Activated CD4-positive, CD25-positive, alpha-beta regulatory T cell treated with anti-CD3 and anti-CD28 coated beads, Interleukin-2, amount 50 U/mL, for 72 hours (primary cell): ENCODE results near the gene MAGEA9B.
A peak's percentile ranks its signal among the peaks of the same experiment; 100 is the strongest.
"Not testable (repeated sequence)": the region's sequence is repeated elsewhere in the genome, so short reads cannot be mapped to it uniquely, and the experiment has no call there.

Source experiments
- DNase-seq: peaks from one replicate; pipeline ENCODE4 v3.0.0; 2021

Gene MAGEA9B

DNA sequence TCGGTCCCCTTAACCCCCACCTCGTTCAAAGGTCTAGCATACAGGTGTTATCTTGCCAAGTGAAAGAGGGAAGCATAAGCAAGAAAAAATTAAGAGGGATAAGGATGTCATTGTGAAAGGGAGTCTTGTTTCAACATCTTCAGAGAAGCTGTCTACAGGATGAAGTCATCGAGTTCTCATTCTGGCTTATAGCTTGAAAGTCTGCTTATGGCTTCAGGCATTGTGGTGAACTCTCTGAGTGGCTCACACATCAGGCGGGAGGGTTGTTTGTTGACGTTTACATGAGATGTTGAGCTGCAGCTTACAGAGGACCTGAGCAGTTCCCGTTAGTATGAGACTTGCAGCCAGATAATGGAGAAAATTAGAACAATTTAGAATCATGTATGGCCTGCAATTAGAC, 16.6 kb downstream of the MAGEA9B start:
- DNase-seq = no peak

DNA sequence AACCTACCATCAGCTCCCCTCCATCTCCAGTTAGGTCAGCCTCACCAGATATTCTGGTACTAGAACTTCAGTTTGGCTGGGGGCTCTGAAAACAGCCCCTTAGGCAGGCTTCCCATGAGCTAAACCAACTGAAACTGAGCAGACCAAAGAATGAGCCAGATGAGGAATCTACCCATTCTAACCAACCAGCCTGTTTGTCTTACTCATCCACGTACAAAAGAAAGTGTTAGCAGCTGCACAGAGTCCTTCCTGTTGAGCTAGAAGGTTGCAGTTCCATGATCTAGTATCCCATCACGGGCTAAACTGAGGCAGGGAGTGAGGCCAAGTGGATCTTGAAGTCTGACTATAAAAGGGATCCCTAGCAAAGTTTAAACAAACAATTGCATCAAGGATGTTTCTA, 17.5 kb downstream of the MAGEA9B start:
- DNase-seq = no peak

DNA sequence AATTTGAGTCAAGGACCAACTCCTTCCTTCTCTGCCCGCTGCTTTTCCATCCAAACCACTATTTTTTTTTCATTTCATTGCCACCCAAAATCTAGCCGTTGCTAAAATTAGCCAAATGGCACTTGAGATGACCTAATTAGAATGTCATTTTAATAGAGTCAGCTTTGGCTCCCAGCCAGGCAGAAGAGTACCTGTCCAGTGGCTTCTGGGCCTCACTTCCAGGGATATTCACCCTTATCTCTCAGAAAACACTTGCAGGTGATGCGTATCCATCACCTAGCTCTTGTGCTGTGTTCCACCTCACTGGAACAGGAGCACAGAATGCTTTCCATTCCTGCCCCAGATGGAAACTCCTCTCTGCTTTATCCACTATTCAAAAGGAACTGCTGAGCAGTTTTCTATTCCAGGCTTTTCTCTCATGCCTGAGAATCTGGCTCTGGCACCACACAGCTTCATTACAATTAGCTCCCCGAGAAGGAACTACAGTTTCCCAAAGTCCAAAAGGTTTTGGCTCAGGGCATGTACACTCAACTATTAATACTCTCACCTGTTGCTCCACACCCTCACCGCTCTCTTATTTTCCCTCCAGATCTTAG, 18.5 kb downstream of the MAGEA9B start:
- no peak for DNase-seq

DNA sequence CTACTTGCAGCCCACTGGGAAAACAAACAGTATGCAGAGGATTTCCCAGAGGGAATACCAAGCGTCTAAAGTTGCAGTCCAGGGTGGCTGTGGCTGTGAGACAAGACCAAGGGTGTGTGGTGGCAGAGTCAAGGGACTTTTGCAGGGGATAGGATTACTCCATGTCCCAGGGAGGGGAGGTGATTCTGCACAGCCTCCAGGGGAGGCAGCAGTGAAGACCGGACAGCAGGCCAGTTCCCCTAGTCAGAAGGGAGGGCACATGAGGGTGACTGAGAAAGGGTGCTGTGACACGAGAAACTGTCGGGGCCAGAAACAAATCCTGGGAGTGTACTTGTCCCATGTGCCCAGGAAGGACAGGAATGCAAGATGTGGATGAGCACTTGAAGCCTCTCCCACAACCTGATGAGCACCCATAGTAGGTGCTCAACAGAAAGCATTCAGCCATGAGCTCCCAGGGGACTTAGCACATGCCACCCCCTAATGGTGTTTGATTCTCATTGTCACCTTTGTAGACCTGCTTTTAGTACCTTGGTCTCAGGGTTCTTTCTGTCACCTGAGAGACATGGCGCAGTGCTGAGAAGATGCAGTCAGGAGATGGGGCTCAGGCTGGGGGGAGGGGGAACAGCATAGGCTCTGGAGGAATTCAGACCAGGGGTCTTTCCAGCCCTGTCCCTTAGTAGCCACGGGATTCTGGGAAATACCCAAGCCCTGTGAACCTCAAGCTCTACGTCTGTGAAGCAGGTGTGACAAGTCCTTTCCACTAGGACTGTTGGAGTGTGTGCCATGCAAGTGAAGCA, 19.4 kb downstream of the MAGEA9B start:
- no peak for DNase-seq

DNA sequence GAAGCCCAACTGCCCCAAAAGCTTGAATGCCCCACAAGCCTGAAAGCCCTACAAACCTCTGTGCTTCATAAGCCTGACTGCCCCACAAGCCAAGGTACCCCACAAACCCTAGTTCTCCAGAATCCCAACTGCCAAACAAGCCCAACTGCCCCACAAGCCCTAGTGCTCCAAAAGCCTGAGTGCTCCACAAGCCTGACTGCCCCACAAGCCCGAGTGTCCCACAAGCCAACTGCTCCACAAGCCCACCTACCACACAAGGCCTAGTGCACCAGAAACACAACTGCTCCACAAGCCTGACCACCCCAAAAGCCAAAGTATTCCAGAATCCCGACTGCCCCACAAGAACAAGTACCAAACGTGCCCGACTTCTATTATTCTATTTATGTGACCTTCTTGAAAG, 23.9 kb downstream of the MAGEA9B start:
- DNase-seq = no peak

DNA sequence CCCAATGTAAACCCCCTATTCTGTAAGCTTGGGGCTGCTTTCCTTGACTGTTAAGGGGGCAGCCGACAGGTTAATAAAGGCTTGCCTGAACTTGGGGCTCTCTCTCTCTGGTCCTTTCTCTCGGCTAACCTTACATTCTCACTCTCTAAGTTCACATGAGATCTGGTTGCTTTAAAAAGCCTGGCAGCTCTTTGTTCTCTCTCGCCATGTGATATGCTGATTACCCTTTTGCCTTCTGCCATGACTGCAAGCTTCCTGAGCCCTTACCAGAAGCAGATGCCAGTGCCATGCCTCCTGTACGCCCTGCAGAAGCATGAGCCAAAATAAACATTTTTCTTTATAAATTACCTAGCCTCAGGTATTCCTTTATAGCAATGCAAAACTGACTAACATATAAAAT, 32.0 kb downstream of the MAGEA9B start:
- DNase-seq = not testable (repeated sequence)

DNA sequence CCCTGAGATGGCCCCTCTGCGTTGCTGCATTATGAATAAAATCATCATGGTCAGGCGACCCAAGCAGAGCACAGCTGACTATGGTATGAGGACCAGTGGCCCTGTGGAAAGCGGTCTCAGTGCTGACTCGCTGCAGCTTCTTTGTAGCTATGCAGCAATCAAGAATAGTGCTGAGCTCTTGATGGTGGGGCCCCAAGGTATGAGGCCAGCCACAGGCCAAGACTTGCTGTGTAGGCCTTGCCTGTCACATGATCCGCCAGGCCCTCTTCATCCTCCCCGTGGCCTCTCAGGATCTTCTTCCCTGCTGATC, 35.4 kb downstream of the MAGEA9B start:
- not testable (repeated sequence) for DNase-seq

DNA sequence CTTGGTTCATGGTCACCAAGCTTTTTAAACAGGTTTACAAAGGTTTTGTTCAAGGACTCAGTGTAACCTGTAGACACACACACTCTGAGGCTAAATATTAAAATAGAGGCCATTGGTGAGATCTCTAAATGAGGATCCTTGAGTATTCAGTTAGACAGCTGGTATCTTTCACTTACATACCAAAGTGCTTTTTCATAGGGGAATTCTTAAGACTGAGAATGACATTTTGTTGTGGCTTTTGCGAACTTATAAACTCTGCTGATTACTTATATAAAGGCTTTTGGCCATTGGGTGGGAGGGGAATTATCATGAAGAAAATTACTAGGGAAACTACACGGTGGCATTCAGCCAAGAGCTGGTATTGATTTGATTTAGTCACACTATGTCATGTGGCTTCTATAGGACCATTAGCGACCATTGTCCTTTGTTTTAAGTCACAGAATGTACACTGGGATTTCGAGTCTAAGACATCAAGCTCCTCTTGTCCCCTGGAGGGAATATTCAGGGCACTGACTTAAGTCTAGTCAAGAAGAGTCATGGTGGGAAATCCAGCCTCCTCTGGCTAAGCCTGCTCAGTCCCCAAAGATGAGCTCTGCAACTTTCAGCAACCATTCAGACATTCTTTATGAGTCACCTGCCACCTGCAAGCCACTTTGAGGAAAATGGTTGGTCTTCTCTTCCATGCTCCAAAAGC, 35.9 kb downstream of the MAGEA9B start:
- not testable (repeated sequence) for DNase-seq

DNA sequence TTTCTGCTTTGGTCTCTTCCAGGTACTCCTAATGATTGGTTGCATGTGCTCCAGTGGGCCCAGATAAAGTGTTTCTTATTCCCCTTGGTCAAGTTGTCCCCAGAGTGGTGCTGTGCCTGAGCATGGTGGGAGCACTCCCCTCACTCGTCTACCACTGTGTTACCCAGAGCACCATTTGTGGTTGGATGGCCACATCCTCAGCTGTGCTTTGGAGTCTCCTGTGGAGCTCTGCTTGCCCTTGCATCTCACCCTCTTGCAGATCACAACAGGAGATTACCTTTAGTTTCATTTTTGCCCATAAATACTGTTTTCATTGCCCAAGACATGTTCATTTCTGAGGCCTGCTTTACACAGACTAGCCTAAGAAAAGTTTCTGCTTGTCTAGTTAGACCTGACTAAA, 36.8 kb downstream of the MAGEA9B start:
- DNase-seq = not testable (repeated sequence)

DNA sequence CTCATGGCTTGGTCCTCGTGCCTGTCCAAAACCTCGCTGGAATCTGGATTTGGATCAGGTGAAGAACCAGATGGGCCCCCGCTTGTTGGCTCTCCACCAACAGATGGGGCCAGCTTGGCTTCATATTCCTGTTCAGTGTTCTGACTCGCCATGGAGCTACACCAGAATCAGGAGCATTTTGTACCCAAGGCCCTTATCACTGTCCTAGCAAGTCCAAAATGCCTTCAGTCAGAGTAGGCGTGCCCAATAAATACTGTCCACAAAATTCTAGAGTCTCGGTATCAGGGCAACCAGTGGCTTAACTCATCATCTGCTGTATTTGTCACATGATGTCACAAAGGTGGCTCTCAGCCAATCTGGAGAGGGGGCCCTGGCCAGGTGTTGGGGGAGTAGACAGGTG, 37.6 kb downstream of the MAGEA9B start, which contains the start of gene HSFX3:
TSS of gene HSFX3 (minus strand) at position 224 of the 400 bp plus-strand sequence. CDS start at position 152, 72 bp downstream.
- DNase-seq = not testable (repeated sequence)

DNA sequence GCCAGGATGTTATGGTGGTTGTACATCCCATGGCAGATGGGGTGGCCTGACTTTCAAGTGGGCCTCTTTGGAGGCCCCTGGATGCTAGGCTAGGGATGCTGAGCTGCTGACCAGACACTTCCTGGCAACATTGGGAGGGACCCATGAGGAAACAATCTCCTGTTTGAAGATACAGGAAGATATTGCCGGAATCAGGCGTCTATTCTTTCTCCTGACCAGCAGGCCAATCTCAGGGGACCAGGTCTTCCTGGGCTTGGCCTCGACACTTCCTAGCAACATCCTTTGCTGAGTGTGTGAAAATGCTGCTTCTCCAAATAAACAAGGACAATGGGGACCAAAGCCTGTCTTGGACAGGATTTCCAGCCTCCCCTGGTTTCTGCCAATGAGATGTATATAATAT, 39.5 kb downstream of the MAGEA9B start:
- DNase-seq = not testable (repeated sequence)

DNA sequence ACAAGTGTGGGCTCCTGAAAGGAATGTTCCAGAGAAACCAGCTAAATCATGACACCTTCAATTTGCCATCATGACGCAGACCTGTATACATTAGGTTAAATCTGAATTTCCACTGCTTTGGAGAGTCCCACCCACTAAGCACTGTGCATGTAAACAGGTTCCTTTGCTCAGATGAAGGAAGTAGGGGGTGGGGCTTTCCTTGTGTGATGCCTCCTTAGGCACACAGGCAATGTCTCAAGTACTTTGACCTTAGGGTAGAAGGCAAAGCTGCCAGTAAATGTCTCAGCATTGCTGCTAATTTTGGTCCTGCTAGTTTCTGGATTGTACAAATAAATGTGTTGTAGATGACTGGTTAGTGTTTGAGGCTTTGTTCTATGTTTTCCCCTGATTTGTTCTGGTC, 40.3 kb downstream of the MAGEA9B start:
- DNase-seq = not testable (repeated sequence)

DNA sequence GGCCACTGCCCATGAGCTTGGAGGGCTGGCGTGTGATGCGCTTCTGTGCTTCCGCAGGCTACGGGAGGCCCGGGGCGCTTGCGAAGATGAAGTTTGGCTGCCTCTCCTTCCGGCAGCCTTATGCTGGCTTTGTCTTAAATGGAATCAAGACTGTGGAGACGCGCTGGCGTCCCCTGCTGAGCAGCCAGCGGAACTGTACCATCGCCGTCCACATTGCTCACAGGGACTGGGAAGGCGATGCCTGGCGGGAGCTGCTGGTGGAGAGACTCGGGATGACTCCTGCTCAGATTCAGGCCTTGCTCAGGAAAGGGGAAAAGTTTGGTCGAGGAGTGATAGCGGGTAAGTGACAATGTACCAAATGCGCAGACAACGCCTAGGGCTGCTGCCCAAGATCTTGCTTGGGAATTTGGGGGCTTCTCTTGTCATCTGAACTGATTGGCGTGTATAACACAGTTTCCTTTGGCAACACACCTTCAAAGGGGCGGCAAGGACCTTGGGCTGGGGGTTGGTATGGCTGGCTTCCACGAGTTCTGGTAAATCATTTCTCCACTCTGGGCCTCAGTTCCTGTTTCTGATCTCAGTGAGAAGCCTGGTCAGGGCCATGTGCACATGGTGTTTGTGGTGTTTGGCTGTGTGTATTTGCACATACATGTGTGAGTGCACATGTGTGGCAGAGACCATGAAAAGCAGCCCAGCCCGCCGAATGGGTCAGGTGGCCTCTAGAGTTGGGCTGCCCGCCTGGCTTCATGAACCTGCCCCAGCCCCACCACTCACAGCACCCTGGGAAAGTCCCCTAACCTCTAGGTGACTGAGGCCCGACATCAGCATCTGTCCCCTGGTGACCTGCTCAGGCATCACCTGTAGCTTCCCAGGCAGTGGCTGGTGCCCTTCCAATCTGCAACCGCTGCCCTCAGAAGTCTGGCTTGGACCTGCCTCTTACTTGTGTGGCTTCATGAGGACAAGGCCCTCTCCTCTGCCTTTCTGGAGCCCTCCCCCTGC, 41.4 kb downstream of the MAGEA9B start:
- not testable (repeated sequence) for DNase-seq

DNA sequence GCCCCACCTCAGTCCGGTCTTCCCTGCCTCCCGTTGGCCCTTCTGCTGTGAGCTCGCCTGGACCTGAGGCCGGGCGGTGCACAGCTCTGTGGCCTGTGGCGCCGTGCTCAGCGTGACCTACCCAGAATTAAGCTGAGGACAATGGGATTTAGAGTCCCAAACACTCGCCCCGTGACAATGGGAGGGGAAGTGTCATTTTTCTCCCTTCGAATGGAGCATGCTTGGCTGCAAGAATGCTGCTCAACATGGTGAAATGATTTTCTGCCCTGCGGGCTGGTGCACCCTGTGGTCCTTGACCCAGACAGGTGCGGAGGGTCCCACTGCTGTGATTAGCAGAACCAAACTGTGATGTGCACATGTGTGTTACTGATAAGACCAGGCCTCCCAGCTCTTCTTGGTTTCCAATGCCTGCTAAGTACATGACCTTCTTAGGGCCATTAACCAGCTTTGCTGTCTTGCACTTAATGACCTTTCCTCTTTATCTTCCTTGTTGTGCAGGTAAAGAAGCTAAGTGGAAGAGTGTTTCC, 45.7 kb downstream of the MAGEA9B start:
- no peak for DNase-seq

DNA sequence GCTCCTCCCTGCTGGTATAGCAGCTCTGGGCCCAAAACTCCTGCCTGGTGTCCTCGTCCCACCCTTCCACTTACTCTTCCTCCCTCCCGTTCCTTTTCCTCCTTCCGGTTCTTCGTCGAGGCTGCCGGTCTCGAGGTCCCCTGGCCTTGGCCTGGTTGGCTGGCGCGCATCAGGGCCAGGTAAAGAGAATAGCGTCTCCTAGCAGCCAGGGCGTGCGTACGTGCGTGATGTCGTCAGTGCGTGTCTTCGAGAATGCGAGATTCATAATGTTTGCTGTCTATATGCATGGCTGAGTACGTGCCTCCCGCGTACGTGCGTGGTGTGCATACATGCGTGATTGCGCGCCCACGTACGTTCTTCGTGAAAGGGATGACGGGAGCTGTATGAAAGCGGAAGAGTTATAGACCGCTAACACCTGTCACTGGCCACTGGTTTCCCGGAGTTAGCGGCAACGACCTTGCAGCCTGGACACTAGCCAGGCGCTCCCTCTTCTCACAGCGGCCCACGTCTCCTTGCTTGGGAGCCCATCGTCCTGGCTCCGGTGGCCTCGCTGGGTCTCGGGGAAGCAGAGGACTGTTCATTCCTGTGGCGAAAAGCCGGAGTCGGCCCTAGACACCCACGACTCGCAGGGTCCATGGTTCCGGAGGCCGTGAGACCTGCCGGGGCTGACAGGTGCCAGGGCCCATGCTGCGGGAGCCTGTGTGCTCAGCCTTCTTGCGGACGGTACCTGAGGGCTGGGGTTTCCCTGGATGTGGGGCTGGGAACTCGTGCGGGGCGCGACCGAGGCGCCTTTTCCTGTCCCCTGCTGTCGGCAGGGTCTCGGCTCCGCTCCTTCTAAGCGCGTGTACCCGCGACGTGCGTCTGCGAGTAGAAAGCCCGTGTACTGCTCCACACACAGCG, 46.4 kb downstream of the MAGEA9B start, which contains the start of gene EOLA1:
TSS of gene EOLA1 (plus strand) at position 392 of the 900 bp plus-strand sequence. CDS start 4,619 bp downstream, outside the sequence.
- peak; percentile 80 for DNase-seq

DNA sequence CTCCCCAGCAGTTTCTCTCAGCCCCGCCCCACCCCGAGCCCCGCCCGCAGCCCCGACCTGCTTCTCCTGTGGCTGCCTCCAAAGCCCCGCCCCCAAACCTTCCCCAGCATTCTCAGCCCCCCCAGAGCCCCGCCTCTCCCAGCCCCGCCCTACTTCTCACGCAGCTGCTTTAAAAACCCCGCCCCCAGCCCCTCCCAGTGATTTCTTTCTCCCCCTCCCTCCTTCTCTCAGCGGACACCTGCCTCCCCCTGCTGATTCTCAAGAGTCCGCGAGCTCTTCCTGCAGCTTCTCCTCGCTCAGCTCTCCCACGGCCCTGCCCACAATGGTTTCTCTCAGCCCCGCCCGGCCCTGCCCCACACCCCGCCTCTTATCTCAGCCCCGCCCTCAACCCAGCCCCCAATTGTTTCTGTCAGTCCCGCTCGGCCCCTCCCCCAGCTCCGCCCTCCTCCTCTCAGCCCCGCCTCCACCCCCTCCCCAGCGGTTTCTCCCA, 47.1 kb downstream of the MAGEA9B start:
- DNase-seq = peak; percentile 79

DNA sequence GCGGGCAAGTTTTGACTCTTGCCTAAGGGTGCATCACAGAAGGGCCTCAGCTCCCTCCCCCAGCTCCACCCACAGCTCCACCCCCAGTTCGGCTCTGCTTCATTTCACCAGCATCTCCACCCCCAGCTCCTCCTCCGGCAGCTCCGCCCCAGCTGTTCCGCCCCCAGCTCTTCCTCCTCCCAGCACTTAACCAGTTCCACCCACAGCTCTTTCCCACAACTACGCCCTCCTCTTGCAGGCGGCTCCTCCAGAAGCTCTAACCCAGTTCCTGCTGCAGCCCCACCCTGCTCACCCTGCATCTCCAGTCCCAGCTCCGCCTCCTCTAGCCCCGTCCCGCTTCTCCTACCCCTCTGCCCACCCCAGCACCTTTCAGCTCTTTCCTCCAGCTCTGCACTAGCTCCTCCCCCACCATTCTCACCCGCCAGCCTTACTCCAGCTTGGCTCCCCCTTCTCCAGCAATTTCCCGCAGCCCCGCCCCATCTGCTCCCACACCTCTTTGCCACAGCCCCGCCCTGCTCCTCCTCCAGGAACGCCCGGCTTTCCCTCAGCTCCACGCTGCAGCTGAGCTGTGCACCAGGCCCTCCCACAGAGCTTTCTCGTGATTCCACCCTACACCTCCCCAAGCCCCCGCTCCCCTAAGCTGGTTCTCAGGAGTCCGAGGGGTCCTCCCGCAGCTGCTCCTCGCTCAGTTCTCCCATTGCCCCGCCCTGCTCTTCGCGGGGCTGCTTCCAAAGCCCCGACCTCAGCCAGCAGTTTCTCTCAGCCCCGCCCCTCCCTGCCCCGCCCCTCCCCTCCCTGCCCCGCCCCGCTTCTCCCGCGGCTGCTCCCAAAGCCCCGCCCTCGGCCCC, 47.8 kb downstream of the MAGEA9B start:
- peak; percentile 79 for DNase-seq

DNA sequence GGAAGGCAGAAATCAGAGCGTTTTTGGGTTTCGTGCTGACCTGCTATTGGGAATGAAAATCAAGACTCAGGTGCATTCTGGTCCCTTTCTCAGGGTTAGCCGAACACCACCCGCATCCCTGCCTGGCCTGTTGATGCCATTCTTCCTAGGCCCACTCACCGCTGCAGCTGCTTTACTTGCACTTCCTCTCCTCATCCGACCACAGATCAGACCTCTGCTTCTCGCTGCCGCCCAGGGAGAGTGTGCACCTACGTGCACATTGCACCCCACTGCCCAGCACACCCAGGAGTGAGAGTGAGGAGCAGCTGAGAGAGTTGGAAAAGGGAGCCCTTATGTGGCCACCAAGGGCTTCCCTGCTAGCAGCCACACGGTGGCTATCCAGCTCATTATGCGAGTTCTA, 49.8 kb downstream of the MAGEA9B start:
- DNase-seq = not testable (repeated sequence)

DNA sequence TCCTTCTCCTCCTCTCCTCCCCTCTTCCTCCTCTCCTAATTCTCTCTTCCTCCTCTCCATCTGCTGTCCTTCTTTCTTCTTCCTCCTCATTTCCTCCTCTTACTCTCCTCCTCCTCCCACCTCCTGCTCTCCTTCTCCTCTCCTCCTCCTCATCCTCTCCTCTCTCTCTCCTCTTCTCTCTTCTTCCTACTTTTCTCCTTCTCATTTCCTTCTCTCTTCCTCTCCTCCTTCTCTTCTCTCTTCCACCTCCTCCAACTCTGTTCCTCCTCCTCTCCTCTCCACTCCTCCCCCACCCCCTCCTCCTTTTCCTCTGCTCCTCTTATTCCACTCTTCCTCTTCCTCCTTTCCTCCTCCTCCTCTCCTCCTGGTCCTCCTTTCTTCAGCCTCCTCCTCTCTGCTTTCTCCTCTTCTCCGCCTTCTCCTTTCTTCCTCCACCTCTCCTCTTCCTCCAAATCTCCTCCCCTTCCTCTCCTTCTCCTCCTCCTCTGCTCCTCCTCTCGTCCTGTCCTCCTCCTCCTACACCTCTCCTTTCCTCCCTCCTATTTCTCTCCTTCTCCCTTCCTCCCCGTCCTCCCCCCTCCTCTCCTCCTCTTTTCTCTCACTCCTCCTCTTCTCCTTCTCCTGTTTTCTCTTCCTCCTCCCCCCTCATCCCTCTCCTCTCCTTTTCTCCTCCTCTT, 52.2 kb downstream of the MAGEA9B start:
- not testable (repeated sequence) for DNase-seq
